ENCODE results near the gene REL.

Gene REL

DNA sequence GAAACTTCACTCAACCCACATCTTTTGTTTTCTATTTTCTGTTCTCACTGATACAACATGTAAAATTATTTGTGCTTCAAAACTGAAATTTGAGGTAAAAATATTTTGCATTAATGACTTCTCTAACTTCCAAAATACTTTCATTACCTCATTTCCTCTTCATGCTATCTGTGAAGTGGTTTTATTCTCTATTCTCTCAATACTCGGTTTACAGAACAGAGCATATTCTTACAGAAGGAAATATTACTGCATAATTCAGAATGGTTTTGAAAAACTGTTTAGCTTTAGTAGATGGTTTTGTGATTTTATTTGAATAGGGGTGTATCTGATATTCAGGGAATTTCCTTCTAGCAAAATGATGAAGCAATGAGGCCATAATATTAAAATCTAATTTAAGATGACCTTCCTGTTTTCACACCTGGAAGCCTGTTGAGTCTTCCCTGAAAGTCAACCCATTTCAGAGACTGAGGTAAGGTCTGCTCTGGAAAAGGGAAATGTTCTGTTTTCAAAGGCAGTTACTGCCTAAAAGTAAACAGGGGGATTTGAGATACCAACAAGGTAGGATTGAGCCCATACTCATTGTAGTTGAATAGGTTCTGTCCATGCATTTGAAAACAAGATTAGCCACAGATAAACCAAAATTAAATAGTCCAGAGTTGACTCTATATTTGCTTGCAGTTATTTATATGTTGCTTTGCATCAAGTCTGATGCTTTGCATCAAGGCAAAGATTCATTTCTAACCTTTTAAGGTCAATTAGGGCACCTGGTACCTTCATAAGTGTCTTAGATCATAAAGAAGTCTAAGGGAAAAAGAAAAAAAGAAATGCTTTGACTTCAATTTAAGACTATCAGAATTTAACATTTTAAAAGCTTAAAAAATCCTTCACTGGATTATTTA is 85.4 kb downstream of the REL start:
- no peak overlapping the region for H3K4me3 ChIP-seq (ENCODE audit: low read length)
- peaks cover 1% of the 10 kb centered on the region for H3K4me1 ChIP-seq (ENCODE audit: control insufficient read depth, insufficient read depth, low read length)
- H3K9me3 ChIP-seq (ENCODE audit: control insufficient read depth, low read length): no peaks in the 10 kb centered on the region
- no peaks in the 10 kb centered on the region for H3K27me3 ChIP-seq (replicated peaks; ENCODE audit: control insufficient read depth, insufficient read depth, low read length)
- DNase-seq (ENCODE audit: low read depth): no peak
- no peaks in the 10 kb centered on the region for H3K36me3 ChIP-seq (ENCODE audit: control insufficient read depth, insufficient read depth, low read length, severe bottlenecking)
- H3K9ac ChIP-seq (ENCODE audit: low read length): no peak overlapping the region

DNA sequence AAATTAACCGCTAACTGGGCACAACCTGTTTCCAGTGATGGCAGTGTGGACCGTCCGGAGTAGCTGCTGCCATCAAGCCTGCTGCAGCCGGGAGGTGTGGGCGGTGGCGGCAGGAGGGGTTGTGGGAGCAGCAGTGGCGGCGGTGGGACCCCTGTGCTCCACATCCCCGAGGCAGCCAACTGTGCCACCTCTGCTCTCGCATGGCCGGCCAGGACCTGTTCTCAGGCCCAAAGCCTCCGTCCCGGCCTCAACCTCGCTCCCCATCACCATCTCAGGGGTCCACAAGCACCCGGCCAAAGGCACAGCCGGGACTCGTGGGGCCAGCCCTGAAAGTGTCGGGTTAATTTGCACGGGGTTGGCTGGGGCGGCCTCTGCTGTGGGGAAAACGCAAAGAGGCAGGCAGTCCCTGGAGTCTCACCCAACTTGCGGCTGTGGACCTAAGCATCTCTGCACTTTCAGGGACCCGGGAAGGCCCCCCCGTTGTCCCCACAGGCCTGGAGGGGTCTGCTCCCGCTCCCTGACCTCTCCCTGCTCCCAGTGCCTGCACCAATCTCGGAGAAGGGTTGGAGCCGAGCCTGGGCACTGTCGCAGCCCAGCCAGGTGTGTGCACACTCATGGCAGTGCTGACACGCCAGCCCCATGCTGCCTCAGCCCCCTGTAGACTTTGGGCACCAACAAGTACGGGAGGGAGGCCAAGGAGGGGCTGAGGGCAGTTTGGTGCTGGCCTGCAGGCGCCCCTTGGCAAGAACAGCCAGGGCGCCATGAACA is 91.7 kb downstream of the REL start:
- H3K36me3 ChIP-seq (ENCODE audit: control insufficient read depth, insufficient read depth, low read length, severe bottlenecking): no peaks in the 10 kb centered on the region
- DNase-seq (ENCODE audit: low read depth): no peak
- no peaks in the 10 kb centered on the region for H3K4me1 ChIP-seq (ENCODE audit: control insufficient read depth, insufficient read depth, low read length)
- no peaks in the 10 kb centered on the region for H3K27me3 ChIP-seq (replicated peaks; ENCODE audit: control insufficient read depth, insufficient read depth, low read length)
- no peak overlapping the region for H3K9ac ChIP-seq (ENCODE audit: low read length)
- H3K4me3 ChIP-seq (ENCODE audit: low read length): no peak overlapping the region
- H3K9me3 ChIP-seq (ENCODE audit: control insufficient read depth, low read length): no peaks in the 10 kb centered on the region

DNA sequence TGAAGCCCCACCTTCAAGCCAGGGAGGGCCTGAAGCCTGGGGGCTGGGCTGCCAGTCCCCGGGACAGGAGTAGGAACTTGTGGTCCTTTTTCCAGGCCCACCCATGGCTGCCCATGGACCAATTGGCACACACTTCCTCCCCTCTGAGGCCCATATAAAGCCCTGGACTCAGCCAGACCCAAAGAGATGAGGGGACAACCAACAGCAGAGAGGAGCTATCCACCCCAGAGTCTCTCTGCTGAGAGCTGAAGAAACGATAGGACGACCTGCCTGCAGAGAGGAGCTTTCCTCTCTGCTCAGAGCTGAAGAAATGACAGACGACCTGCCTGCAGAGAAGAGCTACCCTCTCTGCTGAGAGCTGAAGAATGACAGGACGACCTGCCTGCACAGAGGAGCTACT is 92.3 kb downstream of the REL start:
- Histone ChIP-seq H3K4me1 (ENCODE audit: control insufficient read depth, insufficient read depth, low read length) (no peaks in the 10 kb centered on the region), H3K4me3 (ENCODE audit: low read length) (no peak overlapping the region), H3K36me3 (ENCODE audit: control insufficient read depth, insufficient read depth, low read length, severe bottlenecking) (no peaks in the 10 kb centered on the region), H3K27me3 (replicated peaks; ENCODE audit: control insufficient read depth, insufficient read depth, low read length) (no peaks in the 10 kb centered on the region), H3K9ac (ENCODE audit: low read length) (no peak overlapping the region), H3K9me3 (ENCODE audit: control insufficient read depth, low read length) (no peaks in the 10 kb centered on the region)
- no peak for DNase-seq (ENCODE audit: low read depth)

- Histone ChIP-seq H3K9ac (ENCODE audit: low read length) (no peak overlapping the region), H3K4me1 (ENCODE audit: control insufficient read depth, insufficient read depth, low read length) (no peaks in the 10 kb centered on the region), H3K4me3 (ENCODE audit: low read length) (no peak overlapping the region), H3K36me3 (ENCODE audit: control insufficient read depth, insufficient read depth, low read length, severe bottlenecking) (no peaks in the 10 kb centered on the region), H3K27me3 (replicated peaks; ENCODE audit: control insufficient read depth, insufficient read depth, low read length) (no peaks in the 10 kb centered on the region), H3K9me3 (ENCODE audit: control insufficient read depth, low read length) (no peaks in the 10 kb centered on the region)
- DNase-seq (ENCODE audit: low read depth): no peak
These were observed 93.3 kb downstream of the REL start for GRCh38 chr2:60974652-60975051.
